Keratinocyte (primary cell): ENCODE measurements around the gene PTPRD. TPM values are rescaled to one million over a fixed set of nuclear protein-coding genes. Genes with fewer than 3 reads are reported as not detected.

Source experiments
- DNase-seq: peaks from one replicate; pipeline ENCODE4 v3.0.0-alpha.2; 2011; ENCODE audit warnings: low read depth, missing footprints, low spot score
- FAIRE-seq: peaks from 2 replicates; lab custom pipeline; 2011; peaks lifted over from hg19 to GRCh38; lab: Jason Lieb, UNC
- H2AFZ ChIP-seq: 2 replicates; pipeline ENCODE4 v1.6.0; 2012; ENCODE audit warnings: low read length, control low read depth, inconsistent platforms; ENCODE audit not compliant: control insufficient read depth
- H3K27ac ChIP-seq: 2 replicates; pipeline ENCODE4 v1.5.1; 2011; ENCODE audit warnings: low read length; ENCODE audit not compliant: control insufficient read depth, insufficient read depth
- H3K27me3 ChIP-seq: 3 replicates; pipeline ENCODE4 v1.6.0; 2011; ENCODE audit warnings: low read length; ENCODE audit not compliant: control insufficient read depth, insufficient read depth; ENCODE audit errors: extremely low read depth
- H3K36me3 ChIP-seq, 2 experiments: 2 replicates in 1 of 2; 3 replicates in 1 of 2; pipeline ENCODE4 v1.5.1; 2011; ENCODE audit warnings: low read length in 2 of 2, mild to moderate bottlenecking in 1 of 2; ENCODE audit not compliant: control insufficient read depth in 2 of 2, insufficient read depth in 2 of 2; ENCODE audit errors: extremely low read depth in 1 of 2
- H3K4me1 ChIP-seq: 3 replicates; pipeline ENCODE4 v1.5.1; 2011; ENCODE audit warnings: low read length; ENCODE audit not compliant: control insufficient read depth, insufficient read depth; ENCODE audit errors: extremely low read depth
- H3K4me2 ChIP-seq: 3 replicates; pipeline ENCODE4 v1.6.0; 2011; ENCODE audit warnings: low read depth, low read length; ENCODE audit not compliant: control insufficient read depth, insufficient read depth; ENCODE audit errors: extremely low read depth
- H3K4me3 ChIP-seq, 3 experiments: fragments of 200-600 bp in 1 of 3; sonication (generic) in 1 of 3; 2 replicates in 2 of 3; 3 replicates in 1 of 3; pipeline ENCODE4 v1.5.1; 2011 to 2016; ENCODE audit warnings: low read length in 3 of 3, mild to moderate bottlenecking in 3 of 3, control low read depth in 2 of 3, inconsistent platforms in 1 of 3, low read depth in 1 of 3, mixed read lengths in 1 of 3, mixed run types in 1 of 3, moderate library complexity in 1 of 3; ENCODE audit not compliant: control insufficient read depth in 2 of 3, insufficient read depth in 2 of 3; ENCODE audit errors: extremely low read depth in 1 of 3
- H3K79me2 ChIP-seq: 2 replicates; pipeline ENCODE4 v1.6.0; 2012; ENCODE audit warnings: low read length; ENCODE audit not compliant: control insufficient read depth, insufficient read depth
- H3K9ac ChIP-seq: 3 replicates; pipeline ENCODE4 v1.6.0; 2011; ENCODE audit warnings: low read length; ENCODE audit not compliant: control insufficient read depth, insufficient read depth; ENCODE audit errors: extremely low read depth
- H3K9me1 ChIP-seq: 3 replicates; pipeline ENCODE4 v1.6.0; 2011; ENCODE audit warnings: low read length; ENCODE audit not compliant: control insufficient read depth, insufficient read depth; ENCODE audit errors: extremely low read depth
- H3K9me3 ChIP-seq: 2 replicates; pipeline ENCODE4 v1.5.1; 2012; ENCODE audit warnings: low read depth, low read length; ENCODE audit not compliant: control insufficient read depth
- H4K20me1 ChIP-seq: 3 replicates; pipeline ENCODE4 v1.6.0; 2011; ENCODE audit warnings: low read length; ENCODE audit not compliant: control insufficient read depth, insufficient read depth; ENCODE audit errors: extremely low read depth
- CTCF ChIP-seq, 3 experiments: IDR thresholded peaks in 1 of 3; conservative IDR thresholded peaks in 1 of 3; optimal IDR thresholded peaks in 1 of 3; 2 replicates in 2 of 3; 3 replicates in 1 of 3; pipeline versions ENCODE3 to v1.5.1; 2011; ENCODE audit warnings: low read length in 3 of 3, mild to moderate bottlenecking in 3 of 3, moderate library complexity in 2 of 3, control low read depth in 1 of 3, inconsistent platforms in 1 of 3; ENCODE audit not compliant: insufficient read depth in 2 of 3; ENCODE audit errors: extremely low read depth in 1 of 3
- EZH2 ChIP-seq: IDR thresholded peaks from one replicate; pipeline ENCODE4 v1.6.1; 2012; ENCODE audit warnings: inconsistent platforms, mild to moderate bottlenecking, low read length, moderate library complexity
- dilution Hi-C: fragments of 300-500 bp; cut with MboI; formaldehyde crosslinking; loops from one replicate; pipeline ENCODE4 v1.7.0; 2020; ENCODE audit warnings: low sequenced_read_pairs; ENCODE audit not compliant: extremely low pct_ligation_motif_present
- polyA plus RNA-seq, 5 experiments: library from polyadenylated mRNA; depleted of rRNA in 3 of 5; stranded (reverse) in 3 of 5; stranded (forward) in 1 of 5; unstranded in 1 of 5; fragments of >200 nt; gene quantifications; 1 replicate in 1 of 5; 2 replicates in 3 of 5; 3 replicates in 1 of 5; pipeline versions ENCODE4 v1.2.1 to v1.2.3, GENCODE V29; 2011 to 2012; ENCODE audit warnings: missing spikeins in 2 of 5, low read depth in 1 of 5, low replicate concordance in 1 of 5

PTPRD gene
- polyA plus RNA-seq, 1 donor (not counting 4 experiments of a cell fraction or from before 2014, with no cell fraction given): 0.10 TPM

GRCh38 chr9:10614196-10614800 is 1.5 kb upstream of the PTPRD start:
- DNase-seq (no peak), FAIRE-seq (no peak)
- Histone ChIP-seq H3K27me3 (peaks cover 21% of the 10 kb centered on the region), H3K27ac (no peak overlapping the region), H3K9ac (no peak overlapping the region), H3K79me2 (no peaks in the 10 kb centered on the region), H2AFZ (no peak overlapping the region), H3K4me3 (no peak overlapping the region), H3K4me1 (peaks cover 3% of the 10 kb centered on the region), H3K4me2 (no peak overlapping the region), H4K20me1 (no peaks in the 10 kb centered on the region), H3K36me3 (no peaks in the 10 kb centered on the region), H3K9me3 (no peaks in the 10 kb centered on the region), H3K9me1 (no peaks in the 10 kb centered on the region)
- TF ChIP-seq CTCF (optimal IDR thresholded peaks at IDR 0.05 in 1 of 3, IDR thresholded peaks at IDR 0.05 in 1 of 3, conservative IDR thresholded peaks at IDR 0.05 in 1 of 3; ENCODE audit: extremely low read depth in 1 of 3, insufficient read depth in 2 of 3, low read length in 3 of 3) (no peak), EZH2 (no peak)
- dilution Hi-C loops: no loop called here

GRCh38 chr9:10613419-10613818 is 617 bp upstream of the PTPRD start:
- Histone ChIP-seq H3K79me2 (no peaks in the 10 kb centered on the region), H3K4me2 (peak overlapping the region; percentile 92), H3K36me3 (no peaks in the 10 kb centered on the region), H3K4me3 (peak overlapping the region; percentile 41 to 87 (median 76)), H3K27ac (no peak overlapping the region), H3K9me1 (no peaks in the 10 kb centered on the region), H4K20me1 (no peaks in the 10 kb centered on the region), H3K9me3 (no peaks in the 10 kb centered on the region), H2AFZ (peak overlapping the region; percentile 64), H3K27me3 (peaks cover 21% of the 10 kb centered on the region), H3K4me1 (peaks cover 3% of the 10 kb centered on the region), H3K9ac (no peak overlapping the region)
- TF ChIP-seq CTCF (optimal IDR thresholded peaks at IDR 0.05 in 1 of 3, IDR thresholded peaks at IDR 0.05 in 1 of 3, conservative IDR thresholded peaks at IDR 0.05 in 1 of 3; ENCODE audit: extremely low read depth in 1 of 3, insufficient read depth in 2 of 3, low read length in 3 of 3) (no peak), EZH2 (peak; percentile 49)
- dilution Hi-C loops: no loop called here
- FAIRE-seq: no peak
- DNase-seq: no peak
